NCI-H1694 treated with DMSO at 0.1 percent for 48 hours (cell line): ENCODE results near the gene TMPRSS7.
A peak's percentile ranks its signal among the peaks of the same experiment; 100 is the strongest.

Experiments used
- DNase-seq: peaks from one replicate; lab custom pipeline; 2025; lab: John Stamatoyannopoulos, UW

Gene TMPRSS7

GRCh38 chr3:112034436-112034835, at the start of gene TMPRSS7:
TMPRSS7 (plus strand) TSS chr3:112034736; CDS start chr3:112034846, 110 bp downstream.
- no peak for DNase-seq

GRCh38 chr3:111986800-111987199, 47.7 kb upstream of the TMPRSS7 start:
- no peak for DNase-seq

GRCh38 chr3:111989061-111989678, 45.4 kb upstream of the TMPRSS7 start:
- peak; percentile 63 for DNase-seq

- no peak for DNase-seq
Observed at GRCh38 chr3:111993038-111993437, 41.5 kb upstream of the TMPRSS7 start.

GRCh38 chr3:111998636-111999483, 35.7 kb upstream of the TMPRSS7 start, which contains the start of gene TAGLN3:
TAGLN3 (plus strand) TSS chr3:111998922; CDS start chr3:111999423, 501 bp downstream.
- DNase-seq = peak; percentile 68

GRCh38 chr3:111999484-112000324, 34.8 kb upstream of the TMPRSS7 start:
- DNase-seq = peak; percentile 47

GRCh38 chr3:112000367-112000771, 34.2 kb upstream of the TMPRSS7 start:
- no peak for DNase-seq

GRCh38 chr3:112000966-112001365, 33.6 kb upstream of the TMPRSS7 start:
- DNase-seq = no peak

- no peak for DNase-seq
Observed at GRCh38 chr3:112001526-112001925, 33.0 kb upstream of the TMPRSS7 start.

- DNase-seq = no peak
Observed at GRCh38 chr3:112002096-112002971, 32.2 kb upstream of the TMPRSS7 start.

- no peak for DNase-seq
Observed at GRCh38 chr3:112003321-112004080, 31.0 kb upstream of the TMPRSS7 start.

GRCh38 chr3:112004187-112004586, 30.3 kb upstream of the TMPRSS7 start:
- DNase-seq = no peak

GRCh38 chr3:112004669-112005068, 29.9 kb upstream of the TMPRSS7 start:
- DNase-seq = no peak

GRCh38 chr3:112005091-112005672, 29.4 kb upstream of the TMPRSS7 start:
- DNase-seq = no peak

- no peak for DNase-seq
Observed at GRCh38 chr3:112007633-112008032, 26.9 kb upstream of the TMPRSS7 start.

- DNase-seq = no peak
Observed at GRCh38 chr3:112009670-112010069, 24.9 kb upstream of the TMPRSS7 start.

GRCh38 chr3:112010636-112011035, 23.9 kb upstream of the TMPRSS7 start:
- DNase-seq = peak; percentile 82

- DNase-seq = no peak
Observed at GRCh38 chr3:112011376-112011940, 23.1 kb upstream of the TMPRSS7 start.

- peak; percentile 5 for DNase-seq
Observed at GRCh38 chr3:112012205-112012992, 22.1 kb upstream of the TMPRSS7 start.
